H1 (cell line): ENCODE results near the gene ASCC1.

ENCODE experiments used
- CBX5 ChIP-seq: fragments of 300-800, 300-1000 bp; sonication (generic); IDR thresholded peaks from 2 replicates; pipeline ENCODE4 v1.7.1; 2016; ENCODE audit warnings: antibody characterized with exemption, low read length, low read depth
- CHD2 ChIP-seq: IDR thresholded peaks from 2 replicates; pipeline ENCODE4 v1.6.1; 2012; ENCODE audit warnings: low read length, improper control_type of control experiment
- CTCF ChIP-seq, 3 experiments: IDR thresholded peaks; 1 replicate in 2 of 3; 2 replicates in 1 of 3; pipeline versions ENCODE4 v1.5.1 to v1.6.1; 2011; ENCODE audit warnings: low read length in 3 of 3, mild to moderate bottlenecking in 3 of 3, inconsistent platforms in 2 of 3, low read depth in 1 of 3, moderate library complexity in 1 of 3; ENCODE audit not compliant: insufficient read depth in 1 of 3; ENCODE audit errors: control extremely low read depth in 1 of 3
- EP300 ChIP-seq, 2 experiments: IDR thresholded peaks; 1 replicate in 1 of 2; 2 replicates in 1 of 2; pipeline ENCODE4 v1.6.1; 2011 to 2012; ENCODE audit warnings: low read depth in 2 of 2, low read length in 2 of 2, mild to moderate bottlenecking in 2 of 2, borderline replicate concordance in 1 of 2, inconsistent platforms in 1 of 2, moderate library complexity in 1 of 2
- GABPA ChIP-seq: IDR thresholded peaks from 2 replicates; pipeline ENCODE4 v1.6.1; 2011; ENCODE audit warnings: mild to moderate bottlenecking, low read length, moderate library complexity, borderline replicate concordance; ENCODE audit not compliant: insufficient read depth
- KDM1A ChIP-seq: fragments of 200-600, 300-600 bp; sonication (generic); IDR thresholded peaks from 2 replicates; pipeline ENCODE4 v1.7.1; 2016; ENCODE audit warnings: mild to moderate bottlenecking, low read length, borderline replicate concordance
- KDM5A ChIP-seq: fragments of 200-600 bp; IDR thresholded peaks from 2 replicates; pipeline ENCODE4 v1.7.1; 2012; ENCODE audit warnings: mild to moderate bottlenecking, low read length, inconsistent platforms, mixed read lengths
- MAX ChIP-seq: IDR thresholded peaks from 2 replicates; pipeline ENCODE4 v1.6.1; 2012; ENCODE audit warnings: inconsistent platforms
- POLR2A ChIP-seq, 2 experiments: IDR thresholded peaks; 1 replicate in 1 of 2; 2 replicates in 1 of 2; pipeline ENCODE4 v1.6.1; 2011; ENCODE audit warnings: low read depth in 2 of 2, low read length in 2 of 2, mild to moderate bottlenecking in 2 of 2; ENCODE audit errors: control extremely low read depth in 1 of 2
- RFX5 ChIP-seq: IDR thresholded peaks from 2 replicates; pipeline ENCODE4 v1.6.1; 2011; ENCODE audit warnings: low read depth, low read length, improper control_type of control experiment, borderline replicate concordance
- SAP30 ChIP-seq: fragments of 300-600 bp; sonication (generic); IDR thresholded peaks from 2 replicates; pipeline ENCODE4 v1.7.1; 2012; ENCODE audit warnings: low read length, moderate library complexity, mild to moderate bottlenecking, inconsistent platforms; ENCODE audit not compliant: insufficient read depth, insufficient replicate concordance
- TAF1 ChIP-seq: IDR thresholded peaks from 2 replicates; pipeline ENCODE4 v1.6.1; 2011; ENCODE audit warnings: mild to moderate bottlenecking, low read depth, low read length
- YY1 ChIP-seq: IDR thresholded peaks from 2 replicates; pipeline ENCODE4 v1.6.1; 2011; ENCODE audit warnings: low read depth, mild to moderate bottlenecking, low read length
- ZNF274 ChIP-seq: IDR thresholded peaks from 2 replicates; pipeline ENCODE4 v1.7.0; 2012; ENCODE audit warnings: low read length, borderline replicate concordance; ENCODE audit errors: extremely low read depth

- TF ChIP-seq CTCF (IDR thresholded peaks at IDR 0.05; ENCODE audit: control extremely low read depth in 1 of 3, insufficient read depth in 1 of 3, low read depth in 1 of 3, low read length in 3 of 3), result no peak
- no peak for TF ChIP-seq POLR2A (IDR thresholded peaks at IDR 0.05; ENCODE audit: control extremely low read depth in 1 of 2, low read depth in 2 of 2, low read length in 2 of 2)
- no peak for TF ChIP-seq EP300 (IDR thresholded peaks at IDR 0.05; ENCODE audit: borderline replicate concordance in 1 of 2, low read depth in 2 of 2, low read length in 2 of 2)
- no peak for TF ChIP-seq MAX
- no peak for TF ChIP-seq RFX5
- no peak for TF ChIP-seq GABPA
- TF ChIP-seq TAF1, result no peak
- TF ChIP-seq CHD2, result no peak
- no peak for TF ChIP-seq CBX5
- TF ChIP-seq KDM1A, result no peak
- TF ChIP-seq SAP30, result no peak
- TF ChIP-seq YY1, result no peak
- TF ChIP-seq KDM5A, result no peak
- no peak for TF ChIP-seq ZNF274
Measured at GRCh38 chr10:72253578-72253977, 37.5 kb upstream of the ASCC1 start.
